NCI-H146 (cell line): ENCODE measurements around the gene PSD4.

Source experiments
- DNase-seq: peaks from one replicate; lab custom pipeline; 2025; lab: John Stamatoyannopoulos, UW

Gene PSD4

GRCh38 chr2:113184531-113185230, 10.9 kb downstream of the PSD4 start:
- no peak for DNase-seq

- no peak for DNase-seq
Observed at GRCh38 chr2:113185664-113186432, 12.1 kb downstream of the PSD4 start.

- no peak for DNase-seq
Observed at GRCh38 chr2:113186433-113186796, 12.6 kb downstream of the PSD4 start.

DNA sequence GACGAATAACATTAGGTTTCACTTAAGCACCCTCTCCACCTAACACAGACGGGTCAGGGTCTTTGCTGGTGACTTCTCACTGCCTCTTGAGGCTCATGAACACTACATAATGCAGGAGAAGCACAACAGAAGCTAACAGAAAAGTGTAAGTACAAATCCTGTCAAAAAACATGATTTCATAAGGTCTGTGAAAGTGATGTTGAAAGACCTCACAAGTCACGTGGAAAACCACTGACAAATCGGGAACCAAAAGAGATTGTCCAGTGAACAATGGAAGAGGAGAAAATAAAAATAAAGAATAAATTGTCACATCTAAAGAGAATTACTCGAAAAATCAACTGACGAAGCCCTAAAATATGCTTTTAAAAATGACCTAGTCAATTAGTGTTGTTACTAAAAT, 14.0 kb downstream of the PSD4 start:
- no peak for DNase-seq

DNA sequence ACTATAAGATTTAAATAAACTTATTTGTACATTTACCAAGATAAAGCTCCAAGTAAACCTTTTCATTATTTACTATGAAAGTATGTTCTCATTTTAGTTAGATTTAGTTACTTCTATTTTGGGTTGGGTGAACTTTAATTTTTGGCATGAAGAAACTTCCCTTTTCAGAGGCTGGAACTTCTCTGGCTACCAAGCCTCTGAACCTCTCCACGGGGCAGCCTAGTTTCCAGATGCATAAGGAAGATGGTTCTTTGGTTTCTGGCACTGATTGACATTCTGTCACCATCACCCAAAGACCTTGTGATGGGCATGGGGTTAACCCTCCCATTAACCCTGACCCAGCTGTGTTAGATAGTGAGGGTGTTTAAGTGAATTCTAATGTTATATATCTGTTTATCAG, 17.1 kb downstream of the PSD4 start:
- no peak for DNase-seq

GRCh38 chr2:113192459-113193100, 18.8 kb downstream of the PSD4 start:
- DNase-seq, result no peak

- no peak for DNase-seq
Observed at GRCh38 chr2:113195923-113196501, 22.2 kb downstream of the PSD4 start.

- no peak for DNase-seq
Observed at GRCh38 chr2:113196839-113197238, 23.1 kb downstream of the PSD4 start.

DNA sequence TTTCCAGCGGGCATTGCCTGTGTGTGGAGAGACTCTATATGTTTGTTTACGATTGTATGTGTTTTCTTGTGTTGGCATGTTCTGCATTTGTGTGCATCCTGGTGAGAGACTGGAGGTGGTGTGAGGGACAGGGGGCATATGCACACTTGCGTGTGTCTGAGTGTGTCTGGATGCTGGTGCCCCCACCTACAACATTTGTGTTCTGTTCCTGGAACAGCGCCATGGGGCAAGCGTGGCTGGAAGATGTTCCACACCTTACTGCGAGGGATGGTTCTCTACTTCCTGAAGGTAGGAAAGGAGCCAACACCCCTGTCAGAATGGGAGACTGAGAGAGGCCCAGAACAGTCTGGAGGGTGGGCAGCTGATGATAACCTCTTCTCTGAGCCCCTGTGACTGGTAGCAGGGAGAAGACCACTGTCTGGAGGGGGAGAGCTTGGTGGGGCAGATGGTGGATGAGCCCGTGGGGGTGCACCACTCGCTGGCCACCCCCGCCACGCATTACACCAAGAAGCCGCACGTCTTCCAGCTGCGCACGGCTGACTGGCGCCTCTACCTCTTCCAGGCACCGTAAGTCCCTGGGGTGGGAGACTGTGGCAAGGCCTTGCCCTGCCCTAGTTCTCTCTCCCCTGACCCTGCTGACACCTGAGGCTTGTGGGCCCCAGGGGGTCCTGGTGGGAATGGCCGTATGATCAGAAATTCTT, 23.7 kb downstream of the PSD4 start:
- DNase-seq, result no peak

DNA sequence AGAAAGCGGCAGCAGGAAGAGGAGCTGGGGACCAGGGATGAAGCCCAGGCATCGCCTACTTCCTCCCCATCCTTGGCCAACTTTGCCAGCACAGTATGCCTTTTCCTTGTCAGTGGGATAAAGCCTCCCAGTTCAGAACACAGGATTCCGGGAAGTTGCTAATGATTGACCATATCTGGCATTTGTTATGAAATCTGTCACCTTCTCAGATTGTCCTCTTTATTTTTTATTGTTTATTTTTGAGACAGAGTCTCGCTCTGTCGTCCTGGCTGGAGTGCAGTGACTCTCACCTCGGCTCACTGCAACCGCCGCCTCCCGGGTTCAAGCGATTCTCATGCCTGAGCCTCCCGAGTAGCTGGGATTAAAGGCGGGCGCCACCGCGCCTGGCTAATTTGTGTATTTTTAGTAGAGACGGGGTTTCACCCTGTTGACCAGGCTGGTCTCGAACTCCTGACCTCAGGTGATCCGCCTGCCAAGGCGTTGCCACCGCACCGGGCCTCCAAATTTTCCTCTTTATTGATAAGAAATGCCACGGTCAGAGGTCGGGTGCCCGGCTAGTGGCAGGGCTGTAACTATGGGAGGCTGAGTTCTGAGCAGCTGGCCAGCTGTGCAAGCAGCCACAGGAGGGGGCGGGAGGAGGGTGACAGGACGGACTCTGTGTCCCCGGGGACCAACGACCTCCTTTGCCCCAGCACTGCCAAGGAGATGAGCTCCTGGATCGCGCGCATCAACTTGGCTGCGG, 24.4 kb downstream of the PSD4 start:
- no peak for DNase-seq

- peak; percentile 83 for DNase-seq
Observed at GRCh38 chr2:113198790-113199612, 25.2 kb downstream of the PSD4 start.

DNA sequence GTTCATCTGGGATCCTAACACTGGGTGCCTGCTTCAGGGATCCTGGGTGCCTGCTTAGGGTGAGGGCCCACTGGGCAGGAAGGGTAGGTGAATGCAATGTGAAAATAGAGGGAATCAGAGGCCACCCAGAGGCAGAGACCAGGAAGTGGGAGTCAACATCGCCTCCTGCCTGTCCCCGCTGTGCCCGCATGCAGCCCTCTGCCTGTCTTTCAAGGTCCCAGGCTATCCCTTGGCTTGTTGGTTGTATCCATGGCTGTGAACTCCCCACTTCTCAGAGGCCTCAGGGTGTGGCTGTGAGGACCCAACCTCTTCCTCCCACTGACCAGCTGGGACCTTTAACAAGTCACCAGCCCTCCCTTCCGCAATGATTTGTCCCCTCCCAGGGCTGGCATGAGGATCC, 26.5 kb downstream of the PSD4 start:
- DNase-seq, result no peak

DNA sequence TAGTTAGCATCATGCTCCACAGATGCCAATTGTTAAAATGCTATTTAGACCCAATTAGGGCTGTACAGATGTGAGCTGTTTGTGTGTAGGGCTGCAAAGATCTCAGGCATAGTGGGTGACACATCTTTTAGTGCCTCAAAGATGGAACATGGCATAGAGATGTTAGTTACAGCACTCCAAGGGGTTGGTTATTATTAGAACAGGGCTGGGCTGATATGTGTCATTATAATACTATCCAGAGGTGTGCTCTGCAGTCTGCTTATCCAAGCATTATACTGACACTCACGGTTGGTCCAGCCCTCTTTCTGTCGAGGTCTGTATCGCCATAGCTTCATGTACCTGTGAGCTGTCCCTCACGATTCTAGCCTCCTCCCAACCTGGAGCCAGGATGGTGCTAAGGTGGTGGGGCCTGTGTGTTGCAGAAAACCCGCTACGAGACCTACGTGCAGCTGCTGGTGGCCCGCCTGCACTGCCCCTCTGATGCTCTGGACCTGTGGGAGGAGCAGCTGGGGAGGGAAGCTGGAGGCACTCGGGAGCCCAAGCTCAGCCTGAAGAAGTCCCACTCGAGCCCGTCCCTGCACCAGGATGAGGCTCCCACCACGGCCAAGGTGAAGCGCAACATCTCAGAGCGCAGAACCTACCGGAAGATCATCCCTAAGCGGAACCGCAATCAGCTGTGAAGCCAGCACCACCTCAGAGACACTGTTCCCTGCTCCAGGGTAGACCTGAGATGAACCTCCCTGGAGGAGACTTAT, 27.1 kb downstream of the PSD4 start:
- DNase-seq, result no peak

DNA sequence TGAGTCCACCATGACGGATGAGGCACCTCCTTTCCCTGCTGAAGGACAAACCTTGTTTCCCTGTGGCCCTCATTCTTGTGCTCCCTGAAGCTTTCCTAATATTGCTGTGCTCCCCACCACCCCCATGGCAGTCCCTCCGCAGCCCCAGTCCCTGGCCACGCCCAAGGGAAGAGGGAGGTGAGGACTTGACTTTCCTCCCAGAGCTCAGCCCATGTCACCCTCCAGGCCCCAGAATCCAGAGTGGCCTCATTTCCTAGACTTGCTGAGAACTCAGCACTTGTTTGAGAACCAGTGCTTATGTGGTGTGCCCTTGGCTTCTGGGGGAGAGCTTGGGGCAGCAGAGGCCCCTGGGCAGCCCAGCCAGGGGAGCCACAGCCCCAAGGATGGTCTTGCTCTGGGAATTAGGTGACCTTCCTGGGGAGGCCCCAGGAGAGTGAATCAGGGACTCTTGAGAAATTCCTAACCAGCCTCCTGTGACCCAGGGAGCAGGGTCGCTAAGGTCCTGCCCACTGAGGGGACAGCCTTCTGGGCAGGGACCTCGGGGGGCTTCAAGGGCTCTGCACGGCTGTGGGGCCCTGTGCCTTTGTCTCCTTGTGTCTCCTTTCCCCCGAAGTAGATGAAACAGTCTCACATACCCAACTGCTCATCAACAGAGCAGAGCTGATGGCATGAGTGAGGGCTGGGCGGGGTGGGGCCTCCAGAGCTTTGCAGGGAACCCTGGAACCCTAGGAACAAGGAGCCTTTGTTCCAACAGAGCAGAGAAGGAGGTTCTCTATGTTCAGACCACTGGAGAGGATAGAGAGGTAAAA, 27.9 kb downstream of the PSD4 start:
- DNase-seq, result no peak

DNA sequence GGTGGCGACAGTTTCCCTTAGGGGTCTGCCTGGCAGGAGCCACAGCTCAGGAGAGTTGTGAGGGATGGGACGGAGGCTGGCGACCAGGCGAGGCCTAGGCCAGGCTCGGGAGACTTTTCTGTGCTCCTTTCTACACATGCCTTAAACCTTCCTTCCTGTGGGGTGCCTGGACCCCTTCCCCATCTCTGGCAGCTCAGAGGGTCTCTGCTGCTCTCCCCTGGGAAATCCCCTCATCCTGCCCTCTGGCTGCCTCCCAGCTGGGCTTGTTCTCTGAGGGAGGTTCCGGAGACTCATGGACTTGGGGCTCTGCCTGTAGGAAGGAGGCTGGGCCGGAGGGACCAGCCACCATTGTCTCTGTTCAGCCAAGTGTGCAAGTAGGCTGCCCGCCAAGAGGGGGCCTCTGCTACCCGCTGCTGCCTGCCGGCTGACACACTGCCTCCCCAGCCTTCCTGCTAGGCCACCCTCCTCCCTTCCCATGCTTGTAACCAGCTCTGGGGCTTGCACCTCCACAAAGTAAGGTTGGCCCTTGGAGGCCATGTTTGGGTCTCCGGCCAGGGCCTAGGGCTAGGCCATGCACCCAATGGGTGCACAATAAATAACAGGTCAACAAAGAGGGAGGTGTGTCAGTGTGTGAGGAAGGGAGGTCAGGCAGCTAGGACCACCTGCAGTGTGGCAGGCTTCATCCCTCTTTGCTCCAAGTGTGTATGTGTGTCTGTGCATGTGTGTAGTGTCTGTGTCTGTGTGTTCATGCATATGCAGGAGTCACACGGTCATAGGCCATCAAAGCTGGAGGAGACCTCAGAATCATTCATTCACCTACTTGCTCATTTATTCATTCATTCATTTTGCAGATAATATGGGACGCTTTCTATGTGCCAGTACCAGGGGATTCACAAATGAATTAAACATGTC, 28.8 kb downstream of the PSD4 start:
- no peak for DNase-seq

GRCh38 chr2:113203217-113203530, 29.4 kb downstream of the PSD4 start:
- DNase-seq, result no peak

DNA sequence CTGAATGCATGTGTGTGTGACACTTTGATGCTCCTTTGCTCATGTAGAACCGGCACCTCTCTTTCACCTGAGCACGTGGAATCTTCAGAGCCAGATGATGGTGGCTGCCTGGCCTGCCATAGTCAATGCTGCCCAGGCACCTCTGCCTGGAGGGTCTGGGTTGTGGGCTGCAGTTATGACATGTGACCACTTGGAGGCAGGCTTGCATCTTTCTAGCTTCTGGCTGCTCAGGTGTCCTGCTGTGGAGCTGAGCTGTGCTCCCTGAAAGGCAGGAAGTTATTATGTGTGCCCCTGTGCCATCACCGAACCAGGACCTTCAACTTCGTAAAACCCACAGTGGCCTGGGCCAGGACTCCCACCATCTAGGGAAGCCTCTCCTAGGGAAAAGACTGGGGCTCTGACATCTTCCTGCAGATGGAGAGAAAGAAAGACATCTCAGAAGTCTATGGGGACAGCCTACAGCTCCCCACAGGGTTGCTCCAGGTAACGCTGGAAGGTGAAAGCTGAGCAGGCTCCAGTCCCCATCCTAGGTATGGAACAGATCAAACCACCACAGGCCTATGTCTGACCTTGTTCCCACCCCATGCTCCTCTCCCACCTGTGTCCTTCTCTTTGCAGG, 30.2 kb downstream of the PSD4 start:
- peak; percentile 74 for DNase-seq

DNA sequence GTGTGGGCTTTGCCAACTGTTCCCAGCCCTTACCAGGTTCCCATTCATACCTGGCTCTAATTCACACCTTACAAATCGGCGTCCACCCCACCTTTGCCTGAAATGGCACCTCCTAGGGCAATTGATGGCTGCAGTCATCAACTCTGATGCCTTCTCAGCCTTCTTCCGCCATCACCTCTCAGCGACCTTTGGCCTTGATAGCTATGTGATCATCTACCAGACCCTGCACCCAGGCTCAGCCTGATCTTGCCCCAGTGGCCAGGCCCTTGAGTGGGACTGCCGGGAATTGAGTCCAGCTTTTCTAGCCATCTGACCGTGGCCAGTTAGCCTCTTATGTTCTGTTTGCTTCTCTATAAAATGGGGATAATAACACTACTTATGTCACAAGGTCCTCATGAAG, 32.5 kb downstream of the PSD4 start:
- DNase-seq, result no peak
